IPS-NIHi7 (cell line): ENCODE measurements around the gene ABAT.
A peak's percentile ranks its signal among the peaks of the same experiment; 100 is the strongest.
"Not testable (repeated sequence)": the region's sequence is repeated elsewhere in the genome, so short reads cannot be mapped to it uniquely, and the experiment has no call there.

ENCODE experiments used
- DNase-seq: peaks from one replicate; pipeline ENCODE4 v3.0.0; 2012; ENCODE audit warnings: mixed read lengths; ENCODE audit errors: extremely low spot score

Gene ABAT

GRCh38 chr16:8682551-8683259 lies 8.3 kb downstream of the ABAT start:
- no peak for DNase-seq

- no peak for DNase-seq
Measured at GRCh38 chr16:8683640-8684039, 9.2 kb downstream of the ABAT start.

- no peak for DNase-seq
Measured at GRCh38 chr16:8685617-8686016, 11.2 kb downstream of the ABAT start.

- DNase-seq, result peak; percentile 34
Measured at GRCh38 chr16:8686031-8686621, 11.7 kb downstream of the ABAT start.

- no peak for DNase-seq
Measured at GRCh38 chr16:8686879-8687278, 12.5 kb downstream of the ABAT start.

- no peak for DNase-seq
Measured at GRCh38 chr16:8689686-8690085, 15.3 kb downstream of the ABAT start.

GRCh38 chr16:8691728-8692127 lies 17.3 kb downstream of the ABAT start:
- DNase-seq, result no peak

GRCh38 chr16:8694795-8695728 lies 20.6 kb downstream of the ABAT start:
- DNase-seq, result no peak

GRCh38 chr16:8696880-8697279 lies 22.5 kb downstream of the ABAT start:
- no peak for DNase-seq

- DNase-seq, result no peak
Measured at GRCh38 chr16:8697965-8698364, 23.5 kb downstream of the ABAT start.

GRCh38 chr16:8703693-8704092 lies 29.3 kb downstream of the ABAT start:
- no peak for DNase-seq

- no peak for DNase-seq
Measured at GRCh38 chr16:8704098-8704497, 29.7 kb downstream of the ABAT start.

GRCh38 chr16:8705100-8705822 lies 30.8 kb downstream of the ABAT start:
- not testable (repeated sequence) for DNase-seq

- no peak for DNase-seq
Measured at GRCh38 chr16:8708536-8708935, 34.1 kb downstream of the ABAT start.

GRCh38 chr16:8712589-8713361 lies 38.4 kb downstream of the ABAT start:
- peak; percentile 59 for DNase-seq

GRCh38 chr16:8713635-8714172 lies 39.3 kb downstream of the ABAT start:
- no peak for DNase-seq

- no peak for DNase-seq
Measured at GRCh38 chr16:8714174-8714573, 39.8 kb downstream of the ABAT start.

GRCh38 chr16:8714807-8715206 lies 40.4 kb downstream of the ABAT start:
- DNase-seq, result no peak

GRCh38 chr16:8716052-8716451 lies 41.6 kb downstream of the ABAT start:
- DNase-seq, result no peak

- no peak for DNase-seq
Measured at GRCh38 chr16:8716592-8716991, 42.2 kb downstream of the ABAT start.

- DNase-seq, result no peak
Measured at GRCh38 chr16:8717469-8717868, 43.1 kb downstream of the ABAT start.
